OCI-LY1 (cell line): Measurements from ENCODE around the gene CIB2.

Source experiments
- EZH2 ChIP-seq: fragments of 200-600 bp; sonication (generic), shearing (Covaris generic); IDR thresholded peaks from 2 replicates; pipeline ENCODE4 v1.8.0; 2017; ENCODE audit warnings: borderline replicate concordance, mixed run types, mild to moderate bottlenecking, antibody characterized with exemption, low read length, moderate library complexity, mixed read lengths
- TF ChIP-seq, protein P1 (sequence below): fragments of 200-600 bp; sonication (generic), shearing (Covaris generic); IDR thresholded peaks from 2 replicates; pipeline ENCODE4 v1.5.1; 2017; ENCODE audit warnings: mild to moderate bottlenecking, antibody characterized with exemption, low read length, moderate library complexity, mixed read lengths

DNA sequence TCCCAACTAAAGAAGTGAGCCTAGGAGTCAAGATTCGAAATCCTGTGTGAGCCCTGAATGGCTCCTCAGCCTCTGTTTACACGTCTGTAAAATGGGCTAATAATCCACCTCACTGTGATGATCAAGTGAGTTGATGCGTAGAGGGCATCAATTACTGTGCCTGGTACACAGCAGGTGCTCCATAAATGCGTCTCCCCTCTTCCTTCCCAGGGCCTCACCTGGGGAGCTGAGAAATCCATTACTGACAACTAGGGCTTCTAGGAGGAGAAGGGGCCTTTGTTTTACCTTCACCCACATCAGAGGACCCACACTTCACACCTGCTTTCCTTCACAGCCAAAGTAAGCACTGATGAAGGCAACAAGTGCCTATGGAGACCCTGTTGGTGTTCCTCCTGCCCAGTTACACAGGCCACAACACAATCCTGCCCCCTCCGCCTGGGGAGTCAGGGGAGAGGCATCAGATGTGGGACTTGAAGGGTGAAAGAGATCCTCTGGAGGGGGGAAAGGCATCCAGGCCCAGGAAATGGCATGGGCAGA is 1.4 kb downstream of the CIB2 start:
- TF ChIP-seq, protein P1, sequence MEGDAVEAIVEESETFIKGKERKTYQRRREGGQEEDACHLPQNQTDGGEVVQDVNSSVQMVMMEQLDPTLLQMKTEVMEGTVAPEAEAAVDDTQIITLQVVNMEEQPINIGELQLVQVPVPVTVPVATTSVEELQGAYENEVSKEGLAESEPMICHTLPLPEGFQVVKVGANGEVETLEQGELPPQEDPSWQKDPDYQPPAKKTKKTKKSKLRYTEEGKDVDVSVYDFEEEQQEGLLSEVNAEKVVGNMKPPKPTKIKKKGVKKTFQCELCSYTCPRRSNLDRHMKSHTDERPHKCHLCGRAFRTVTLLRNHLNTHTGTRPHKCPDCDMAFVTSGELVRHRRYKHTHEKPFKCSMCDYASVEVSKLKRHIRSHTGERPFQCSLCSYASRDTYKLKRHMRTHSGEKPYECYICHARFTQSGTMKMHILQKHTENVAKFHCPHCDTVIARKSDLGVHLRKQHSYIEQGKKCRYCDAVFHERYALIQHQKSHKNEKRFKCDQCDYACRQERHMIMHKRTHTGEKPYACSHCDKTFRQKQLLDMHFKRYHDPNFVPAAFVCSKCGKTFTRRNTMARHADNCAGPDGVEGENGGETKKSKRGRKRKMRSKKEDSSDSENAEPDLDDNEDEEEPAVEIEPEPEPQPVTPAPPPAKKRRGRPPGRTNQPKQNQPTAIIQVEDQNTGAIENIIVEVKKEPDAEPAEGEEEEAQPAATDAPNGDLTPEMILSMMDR = no peak
- TF ChIP-seq EZH2 = no peak
